IMR-90 (cell line): ENCODE data around the gene CUL1.

Experiments
- CEBPB ChIP-seq: IDR thresholded peaks from 2 replicates; pipeline ENCODE4 v1.6.1; 2012; ENCODE audit warnings: low read depth, low read length, improper control_type of control experiment
- CHD1 ChIP-seq: IDR thresholded peaks from 2 replicates; pipeline ENCODE4 v1.6.1; 2012; ENCODE audit warnings: low read depth, low read length, improper control_type of control experiment
- MAFK ChIP-seq: IDR thresholded peaks from 2 replicates; pipeline ENCODE4 v1.6.1; 2012; ENCODE audit warnings: low read depth, low read length, improper control_type of control experiment
- MAZ ChIP-seq: IDR thresholded peaks from 2 replicates; pipeline ENCODE4 v1.6.1; 2012; ENCODE audit warnings: low read depth, mild to moderate bottlenecking, low read length, improper control_type of control experiment, moderate library complexity, borderline replicate concordance
- MXI1 ChIP-seq: IDR thresholded peaks from 2 replicates; pipeline ENCODE4 v1.6.1; 2012; ENCODE audit warnings: low read depth, mild to moderate bottlenecking, low read length, moderate library complexity, borderline replicate concordance
- POLR2A ChIP-seq: IDR thresholded peaks from 2 replicates; pipeline ENCODE4 v1.6.1; 2012; ENCODE audit warnings: mild to moderate bottlenecking, low read depth, low read length
- RAD21 ChIP-seq: IDR thresholded peaks from 2 replicates; pipeline ENCODE4 v1.6.1; 2012; ENCODE audit warnings: low read length, improper control_type of control experiment
- RFX5 ChIP-seq: IDR thresholded peaks from 2 replicates; pipeline ENCODE4 v1.8.0; 2012; ENCODE audit warnings: low read depth, mild to moderate bottlenecking, low read length, moderate library complexity
- TF ChIP-seq, protein P1 (sequence below): fragments of 150-350 bp; IDR thresholded peaks from 2 replicates; pipeline ENCODE4 v1.6.1; 2016; ENCODE audit warnings: low read depth, mild to moderate bottlenecking, low read length, moderate library complexity, borderline replicate concordance
- TF ChIP-seq, protein P2 (sequence below): conservative IDR thresholded peaks from 2 replicates; pipeline ENCODE4 v1.5.1; 2012; ENCODE audit warnings: mild to moderate bottlenecking, low read depth, low read length, improper control_type of control experiment
- TF ChIP-seq, protein P3 (sequence below): fragments of 150-350 bp; IDR thresholded peaks from 2 replicates; pipeline ENCODE4 v1.6.1; 2017; ENCODE audit warnings: mild to moderate bottlenecking, antibody characterized with exemption, low read length, low read depth

DNA sequence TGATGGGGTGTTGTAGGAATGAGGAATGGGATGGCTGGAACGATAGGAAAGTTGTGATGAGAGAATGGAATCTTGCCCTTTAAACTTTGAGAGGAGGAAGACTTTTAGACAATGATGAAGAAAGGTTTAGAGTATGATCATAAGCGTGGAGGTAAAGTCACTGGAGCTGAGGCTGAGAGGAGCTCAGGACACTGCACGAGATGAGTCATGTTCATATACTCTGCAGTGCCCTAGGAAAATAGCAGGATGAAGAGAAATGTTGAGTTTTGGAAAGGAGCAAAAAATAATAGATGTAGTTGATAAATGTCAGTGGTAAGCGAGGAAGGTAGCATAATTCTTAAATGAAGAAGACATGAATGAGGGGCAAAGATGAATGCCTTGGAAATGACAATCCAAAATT lies 28.3 kb upstream of the CUL1 start:
- TF ChIP-seq, protein P1, sequence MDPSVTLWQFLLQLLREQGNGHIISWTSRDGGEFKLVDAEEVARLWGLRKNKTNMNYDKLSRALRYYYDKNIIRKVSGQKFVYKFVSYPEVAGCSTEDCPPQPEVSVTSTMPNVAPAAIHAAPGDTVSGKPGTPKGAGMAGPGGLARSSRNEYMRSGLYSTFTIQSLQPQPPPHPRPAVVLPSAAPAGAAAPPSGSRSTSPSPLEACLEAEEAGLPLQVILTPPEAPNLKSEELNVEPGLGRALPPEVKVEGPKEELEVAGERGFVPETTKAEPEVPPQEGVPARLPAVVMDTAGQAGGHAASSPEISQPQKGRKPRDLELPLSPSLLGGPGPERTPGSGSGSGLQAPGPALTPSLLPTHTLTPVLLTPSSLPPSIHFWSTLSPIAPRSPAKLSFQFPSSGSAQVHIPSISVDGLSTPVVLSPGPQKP: no peak
- TF ChIP-seq, protein P2, sequence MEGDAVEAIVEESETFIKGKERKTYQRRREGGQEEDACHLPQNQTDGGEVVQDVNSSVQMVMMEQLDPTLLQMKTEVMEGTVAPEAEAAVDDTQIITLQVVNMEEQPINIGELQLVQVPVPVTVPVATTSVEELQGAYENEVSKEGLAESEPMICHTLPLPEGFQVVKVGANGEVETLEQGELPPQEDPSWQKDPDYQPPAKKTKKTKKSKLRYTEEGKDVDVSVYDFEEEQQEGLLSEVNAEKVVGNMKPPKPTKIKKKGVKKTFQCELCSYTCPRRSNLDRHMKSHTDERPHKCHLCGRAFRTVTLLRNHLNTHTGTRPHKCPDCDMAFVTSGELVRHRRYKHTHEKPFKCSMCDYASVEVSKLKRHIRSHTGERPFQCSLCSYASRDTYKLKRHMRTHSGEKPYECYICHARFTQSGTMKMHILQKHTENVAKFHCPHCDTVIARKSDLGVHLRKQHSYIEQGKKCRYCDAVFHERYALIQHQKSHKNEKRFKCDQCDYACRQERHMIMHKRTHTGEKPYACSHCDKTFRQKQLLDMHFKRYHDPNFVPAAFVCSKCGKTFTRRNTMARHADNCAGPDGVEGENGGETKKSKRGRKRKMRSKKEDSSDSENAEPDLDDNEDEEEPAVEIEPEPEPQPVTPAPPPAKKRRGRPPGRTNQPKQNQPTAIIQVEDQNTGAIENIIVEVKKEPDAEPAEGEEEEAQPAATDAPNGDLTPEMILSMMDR: no peak
- TF ChIP-seq, protein P3, sequence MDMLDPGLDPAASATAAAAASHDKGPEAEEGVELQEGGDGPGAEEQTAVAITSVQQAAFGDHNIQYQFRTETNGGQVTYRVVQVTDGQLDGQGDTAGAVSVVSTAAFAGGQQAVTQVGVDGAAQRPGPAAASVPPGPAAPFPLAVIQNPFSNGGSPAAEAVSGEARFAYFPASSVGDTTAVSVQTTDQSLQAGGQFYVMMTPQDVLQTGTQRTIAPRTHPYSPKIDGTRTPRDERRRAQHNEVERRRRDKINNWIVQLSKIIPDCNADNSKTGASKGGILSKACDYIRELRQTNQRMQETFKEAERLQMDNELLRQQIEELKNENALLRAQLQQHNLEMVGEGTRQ: no peak
- TF ChIP-seq RFX5 (no peak), MAZ (no peak), MAFK (no peak), MXI1 (no peak), RAD21 (no peak), CEBPB (no peak), CHD1 (no peak), POLR2A (no peak)
